Activated T-cell treated with anti-CD3 and anti-CD28 coated beads, Interleukin-2, amount 50 U/mL, for 4 hours (primary cell): ENCODE measurements around the gene ATP6V0A1. TPM values are rescaled to one million over a fixed set of nuclear protein-coding genes. Genes with fewer than 3 reads are reported as not detected.

ENCODE experiments used
- ATAC-seq, 2 donors: fragments of 200-7000 bp; cut with Tn5 transposase; one replicate each; pipeline ENCODE4 v1.10.0; 2021
- DNase-seq: peaks from one replicate; pipeline ENCODE4 v3.0.0-alpha.2; 2020
- H3K27me3 Mint-ChIP-seq: one replicate; pipeline ENCODE4 v1.8.0; 2021; ENCODE audit warnings: low read depth, mixed read lengths
- H3K36me3 Mint-ChIP-seq: one replicate; pipeline ENCODE4 v1.8.0; 2022; ENCODE audit warnings: mixed read lengths; ENCODE audit not compliant: insufficient read depth
- H3K4me1 Mint-ChIP-seq: one replicate; pipeline ENCODE4 v1.8.0; 2021; ENCODE audit warnings: low read depth, mixed read lengths
- H3K4me3 Mint-ChIP-seq: one replicate; pipeline ENCODE4 v1.8.0; 2021; ENCODE audit warnings: mild to moderate bottlenecking, moderate library complexity, mixed read lengths
- H3K9me3 Mint-ChIP-seq: one replicate; pipeline ENCODE4 v1.8.0; 2021; ENCODE audit warnings: mixed read lengths
- total RNA-seq, 3 donors: library from RNA; stranded (reverse); gene quantifications; one replicate each; pipeline ENCODE4 v1.2.1, GENCODE V29; 2021

Gene ATP6V0A1
- total RNA-seq, 3 donors from 2014 or later = 12.8 to 18.0 (median 14.4) TPM

DNA sequence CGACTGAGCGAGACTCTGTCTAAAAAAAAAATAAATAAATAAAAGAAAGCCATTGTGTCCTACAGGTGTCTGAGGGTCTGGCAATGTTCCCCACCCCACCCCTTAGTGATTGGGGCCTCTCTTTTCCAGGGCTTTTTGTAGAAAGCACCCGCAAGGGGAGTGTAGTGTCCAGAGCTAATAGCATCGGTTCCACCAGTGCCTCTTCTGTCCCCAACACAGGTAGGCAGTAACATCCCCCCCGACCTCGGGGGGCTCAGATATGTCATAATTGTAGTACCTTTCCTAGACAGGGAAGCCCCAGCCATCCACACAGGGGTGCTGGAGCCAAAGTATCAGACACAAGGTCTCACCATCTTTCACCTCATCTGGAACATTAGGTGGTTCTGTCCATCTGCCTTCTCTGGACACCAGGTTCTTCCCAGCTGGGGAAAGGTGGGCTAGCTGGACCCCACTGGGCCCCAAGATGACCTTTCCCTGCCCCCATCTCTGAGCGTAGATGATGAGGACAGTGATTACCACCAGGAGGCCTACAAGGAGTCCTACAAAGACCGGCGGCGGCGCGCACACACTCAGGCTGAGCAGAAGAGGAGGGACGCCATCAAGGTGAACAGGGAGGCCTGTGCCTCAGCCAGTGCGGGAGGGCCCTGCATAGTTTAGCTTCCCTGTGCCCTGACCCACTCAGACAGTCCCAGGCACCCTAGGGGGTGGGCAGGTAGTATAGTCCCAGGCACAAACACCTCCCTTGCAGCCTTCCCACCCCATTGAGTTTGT, 109.8 kb downstream of the ATP6V0A1 start:
- Mint-ChIP-seq H3K9me3 (no peaks in the 10 kb centered on the region), H3K4me3 (peak overlapping the region; percentile 96), H3K36me3 (peaks cover 24% of the 10 kb centered on the region), H3K4me1 (peaks cover 22% of the 10 kb centered on the region), H3K27me3 (no peaks in the 10 kb centered on the region)
- DNase-seq (no peak), ATAC-seq (no peak)

DNA sequence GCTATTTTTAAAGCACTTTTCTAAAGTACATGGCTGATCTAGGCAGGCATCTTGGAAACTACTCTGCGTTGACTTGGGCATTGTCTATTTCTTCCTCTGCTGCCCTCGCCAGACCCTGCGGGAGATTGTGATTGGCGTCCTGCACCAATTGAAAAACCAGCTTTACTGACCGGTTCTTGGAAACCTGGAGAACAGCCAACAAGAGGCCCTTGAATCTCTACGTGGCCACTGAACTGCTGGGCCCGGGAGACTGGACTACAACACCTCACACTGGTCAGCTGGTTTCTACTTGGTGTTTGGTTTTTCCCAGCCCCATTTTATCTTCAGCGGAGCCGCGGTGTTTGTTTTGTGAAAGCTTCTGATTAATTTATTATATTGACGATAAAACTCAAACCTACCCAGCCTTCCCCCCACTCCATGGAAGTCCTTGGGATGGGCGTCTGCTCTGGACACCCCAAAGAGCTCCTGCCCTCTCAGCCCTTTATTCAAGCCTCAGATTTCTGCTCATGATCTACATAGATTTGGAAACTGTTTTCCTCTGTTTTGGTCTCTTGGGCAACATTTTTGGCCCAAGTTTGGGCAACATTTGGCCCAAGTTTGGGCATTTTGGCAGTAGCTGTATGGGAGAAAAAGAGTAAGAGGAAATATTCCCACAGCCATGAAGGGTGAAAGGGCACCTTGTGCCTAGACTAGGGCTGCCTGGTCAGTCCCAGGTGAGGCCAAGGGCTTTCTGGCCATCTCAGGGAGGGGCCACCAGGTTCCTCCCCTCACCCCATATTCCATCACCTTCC, 113.0 kb downstream of the ATP6V0A1 start:
- peaks cover 16% of the 10 kb centered on the region for H3K4me1 Mint-ChIP-seq
- H3K27me3 Mint-ChIP-seq = no peaks in the 10 kb centered on the region

More for the DNA sequence above, 113.0 kb downstream of the ATP6V0A1 start:
- Mint-ChIP-seq H3K36me3 (peaks cover 28% of the 10 kb centered on the region), H3K4me3 (no peak overlapping the region), H3K9me3 (no peaks in the 10 kb centered on the region)
- no peak for DNase-seq
- ATAC-seq = no peak

Other genes with a start within 250 kb of the ATP6V0A1 start
- gene STAT5B, start 182.5 kb upstream of the ATP6V0A1 start, total RNA-seq = 10 to 100 TPM; 62.9 to 86.7 (median 71.9) TPM
- gene STAT5A, start 170.4 kb upstream of the ATP6V0A1 start, total RNA-seq = 100 to 1,000 TPM; 193 to 264 (median 220) TPM
- 100 to 1,000 TPM; 172 to 175 (median 173) TPM for gene STAT3, start 70.4 kb upstream of the ATP6V0A1 start, total RNA-seq
- gene CAVIN1, start 35.6 kb upstream of the ATP6V0A1 start, total RNA-seq = 1 to 10 TPM in 1 of 3 donors, under 1 TPM in 2; 0.76 to 1.1 (median 0.92) TPM
- gene NAGLU, start 77.4 kb downstream of the ATP6V0A1 start, total RNA-seq = 10 to 100 TPM; 11.6 to 12.9 (median 12.0) TPM
- gene HSD17B1, start 94.0 kb downstream of the ATP6V0A1 start, total RNA-seq = under 1 TPM; 0.10 to 0.53 (median 0.33) TPM
- 100 to 1,000 TPM in 2 of 3 donors, 10 to 100 TPM in 1; 98.8 to 110 (median 105) TPM for gene COASY, start 103.3 kb downstream of the ATP6V0A1 start, total RNA-seq
- 10 to 100 TPM; 69.3 to 90.1 (median 77.7) TPM for gene MLX, start 108.2 kb downstream of the ATP6V0A1 start, total RNA-seq
- gene PSMC3IP, start 118.9 kb downstream of the ATP6V0A1 start, total RNA-seq = 10 to 100 TPM; 23.5 to 31.0 (median 26.9) TPM
- 10 to 100 TPM; 27.2 to 37.9 (median 30.0) TPM for gene RETREG3, start 150.5 kb downstream of the ATP6V0A1 start, total RNA-seq
- gene TUBG1, start 150.8 kb downstream of the ATP6V0A1 start, total RNA-seq = 100 to 1,000 TPM in 1 of 3 donors, 10 to 100 TPM in 2; 91.7 to 103 (median 93.7) TPM
- 1 to 10 TPM; 5.6 to 7.1 (median 5.9) TPM for gene TUBG2, start 200.4 kb downstream of the ATP6V0A1 start, total RNA-seq
- gene PLEKHH3, start 218.1 kb downstream of the ATP6V0A1 start, total RNA-seq = 1 to 10 TPM in 1 of 3 donors, under 1 TPM in 2; 0.56 to 1.2 (median 0.63) TPM
- under 1 TPM; 0.25 to 0.43 (median 0.32) TPM for gene CCR10, start 223.0 kb downstream of the ATP6V0A1 start, total RNA-seq
- 1 to 10 TPM in 1 of 3 donors, under 1 TPM in 2; 0.73 to 1.3 (median 0.79) TPM for gene CNTNAP1, start 223.7 kb downstream of the ATP6V0A1 start, total RNA-seq